ENCODE results near the gene GDF7.

DNA sequence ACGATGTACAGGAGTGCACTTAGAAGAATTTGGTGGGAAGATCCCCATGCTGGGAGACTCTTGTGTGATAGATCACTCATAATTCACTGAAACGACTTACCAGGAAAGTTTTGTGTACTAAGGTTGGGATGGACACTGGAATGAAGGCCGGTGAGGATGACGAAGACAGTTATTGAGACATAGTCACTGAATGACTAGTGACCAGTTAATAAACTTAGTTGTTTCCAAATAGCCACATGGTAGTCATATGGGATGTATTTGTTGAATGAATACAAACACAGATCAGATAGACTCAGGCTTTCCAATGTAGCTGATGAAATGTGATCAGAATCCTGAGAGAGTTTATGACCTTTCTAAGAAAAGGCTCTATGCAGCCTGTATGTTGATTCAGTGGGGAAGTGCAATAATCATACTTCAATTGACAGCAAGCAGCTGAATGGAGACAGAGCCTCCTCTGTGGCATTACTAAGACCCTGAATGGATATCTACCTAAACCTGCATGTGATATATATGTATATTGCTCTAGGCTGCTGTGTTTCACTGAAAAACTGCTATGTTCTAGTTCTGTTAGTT is 20.4 kb downstream of the GDF7 start:
- TF ChIP-seq POLR2A (IDR thresholded peaks at IDR 0.05) (no peak), POLR2AphosphoS5 (IDR thresholded peaks at IDR 0.05) (no peak)
- TF ChIP-seq, protein P1, sequence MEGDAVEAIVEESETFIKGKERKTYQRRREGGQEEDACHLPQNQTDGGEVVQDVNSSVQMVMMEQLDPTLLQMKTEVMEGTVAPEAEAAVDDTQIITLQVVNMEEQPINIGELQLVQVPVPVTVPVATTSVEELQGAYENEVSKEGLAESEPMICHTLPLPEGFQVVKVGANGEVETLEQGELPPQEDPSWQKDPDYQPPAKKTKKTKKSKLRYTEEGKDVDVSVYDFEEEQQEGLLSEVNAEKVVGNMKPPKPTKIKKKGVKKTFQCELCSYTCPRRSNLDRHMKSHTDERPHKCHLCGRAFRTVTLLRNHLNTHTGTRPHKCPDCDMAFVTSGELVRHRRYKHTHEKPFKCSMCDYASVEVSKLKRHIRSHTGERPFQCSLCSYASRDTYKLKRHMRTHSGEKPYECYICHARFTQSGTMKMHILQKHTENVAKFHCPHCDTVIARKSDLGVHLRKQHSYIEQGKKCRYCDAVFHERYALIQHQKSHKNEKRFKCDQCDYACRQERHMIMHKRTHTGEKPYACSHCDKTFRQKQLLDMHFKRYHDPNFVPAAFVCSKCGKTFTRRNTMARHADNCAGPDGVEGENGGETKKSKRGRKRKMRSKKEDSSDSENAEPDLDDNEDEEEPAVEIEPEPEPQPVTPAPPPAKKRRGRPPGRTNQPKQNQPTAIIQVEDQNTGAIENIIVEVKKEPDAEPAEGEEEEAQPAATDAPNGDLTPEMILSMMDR (IDR thresholded peaks at IDR 0.05) = no peak
